HG03103 (cell line): ENCODE data around the gene MOV10L1.

Experiments used
- ATAC-seq: cut with Tn5 transposase; IDR thresholded peaks from one replicate; pipeline ENCODE4 v1.9.1; 2021; ENCODE audit warnings: low read depth; ENCODE audit not compliant: unreplicated experiment

The MOV10L1 gene

DNA sequence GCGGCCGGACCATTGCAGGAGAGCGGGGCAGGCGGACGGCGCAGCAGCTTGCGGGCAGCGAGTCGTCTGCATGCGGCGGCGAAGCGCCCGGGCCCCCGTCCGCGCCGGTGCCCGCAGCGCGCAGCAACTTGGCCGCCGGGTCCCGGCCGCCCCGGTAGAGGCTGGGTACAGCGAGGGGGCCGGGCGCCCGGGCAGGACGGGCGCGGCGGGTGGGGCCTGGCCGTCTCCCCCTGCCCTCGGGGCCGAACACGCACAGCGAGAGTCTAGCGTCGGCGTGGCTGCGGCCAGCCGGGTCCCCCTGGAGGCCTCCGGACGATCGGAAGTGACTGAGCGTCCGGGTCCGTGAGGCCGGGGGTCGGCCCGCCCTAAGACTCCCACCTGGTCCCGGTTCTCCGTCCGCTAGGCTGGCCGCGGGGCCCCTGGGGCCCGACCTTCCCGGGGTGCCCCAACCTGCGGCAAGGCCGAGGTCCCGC, 95.1 kb downstream of the MOV10L1 start:
- ATAC-seq, result no peak

DNA sequence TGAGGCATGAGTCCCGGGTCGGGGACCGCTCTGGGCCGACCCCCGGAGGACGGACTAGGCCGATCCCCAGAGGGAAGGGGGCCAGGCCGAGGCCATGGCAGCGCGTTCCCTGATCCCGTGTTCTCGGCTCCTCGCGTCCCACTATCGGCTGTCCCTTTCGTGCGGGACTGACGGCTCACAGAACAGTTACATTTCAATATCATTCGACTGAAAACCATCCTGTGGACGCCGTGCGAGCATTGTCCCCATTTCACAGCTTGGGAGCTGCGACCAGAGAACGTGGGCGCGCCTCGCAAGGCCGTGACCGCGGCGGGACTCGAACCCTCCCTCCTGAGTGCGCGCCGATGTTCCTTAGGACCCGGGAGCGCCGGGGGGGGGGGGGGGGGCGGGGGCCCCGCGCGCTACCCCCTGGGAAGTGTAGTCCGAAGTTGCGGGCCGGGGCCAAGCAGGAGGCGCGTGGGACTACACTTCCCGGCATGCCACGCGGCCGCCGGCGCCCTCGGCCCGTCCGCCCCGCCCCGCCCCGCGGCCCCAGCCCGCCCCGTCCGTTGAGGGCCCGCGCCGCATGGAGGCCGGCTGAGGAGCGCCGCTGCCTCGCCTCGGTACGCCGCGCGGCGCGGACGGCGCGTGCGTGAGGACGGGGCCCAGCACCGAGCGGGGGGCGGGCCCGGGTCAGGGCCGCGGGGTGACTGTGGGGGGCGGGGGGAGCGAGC, 95.7 kb downstream of the MOV10L1 start, which contains the start of gene TRABD:
TRABD (plus strand) TSS at position 539 of the 713 bp plus-strand sequence. CDS start 7,148 bp downstream, outside the sequence.
- ATAC-seq, result peak; percentile 39

DNA sequence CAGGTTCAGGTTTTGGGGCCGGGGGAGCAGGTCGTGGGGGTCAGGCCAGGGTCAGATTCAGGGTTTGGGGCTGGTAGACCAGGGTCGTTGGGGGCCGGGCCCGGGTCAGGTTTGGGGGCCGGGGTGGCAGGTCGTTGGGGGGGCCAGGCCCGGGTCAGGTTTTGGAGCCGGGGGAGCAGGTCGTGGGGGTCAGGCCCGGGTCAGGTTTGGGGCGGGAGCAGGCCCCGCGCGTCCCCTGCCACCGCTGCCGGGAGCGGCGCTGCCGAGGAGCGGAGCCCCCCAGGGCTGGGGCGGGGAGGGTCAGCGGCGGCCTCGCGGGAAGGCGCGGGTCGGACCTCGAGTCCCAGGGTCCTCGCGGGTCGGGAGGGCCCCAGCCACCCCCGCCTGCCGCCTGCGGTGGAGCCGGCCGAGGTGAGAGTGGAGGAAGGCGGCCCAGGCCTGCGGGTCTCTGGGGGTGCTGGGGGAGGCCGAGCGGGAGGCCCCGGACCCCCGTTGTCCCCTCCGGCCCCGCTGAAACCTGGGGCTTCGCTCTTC, 96.4 kb downstream of the MOV10L1 start:
- ATAC-seq, result no peak

DNA sequence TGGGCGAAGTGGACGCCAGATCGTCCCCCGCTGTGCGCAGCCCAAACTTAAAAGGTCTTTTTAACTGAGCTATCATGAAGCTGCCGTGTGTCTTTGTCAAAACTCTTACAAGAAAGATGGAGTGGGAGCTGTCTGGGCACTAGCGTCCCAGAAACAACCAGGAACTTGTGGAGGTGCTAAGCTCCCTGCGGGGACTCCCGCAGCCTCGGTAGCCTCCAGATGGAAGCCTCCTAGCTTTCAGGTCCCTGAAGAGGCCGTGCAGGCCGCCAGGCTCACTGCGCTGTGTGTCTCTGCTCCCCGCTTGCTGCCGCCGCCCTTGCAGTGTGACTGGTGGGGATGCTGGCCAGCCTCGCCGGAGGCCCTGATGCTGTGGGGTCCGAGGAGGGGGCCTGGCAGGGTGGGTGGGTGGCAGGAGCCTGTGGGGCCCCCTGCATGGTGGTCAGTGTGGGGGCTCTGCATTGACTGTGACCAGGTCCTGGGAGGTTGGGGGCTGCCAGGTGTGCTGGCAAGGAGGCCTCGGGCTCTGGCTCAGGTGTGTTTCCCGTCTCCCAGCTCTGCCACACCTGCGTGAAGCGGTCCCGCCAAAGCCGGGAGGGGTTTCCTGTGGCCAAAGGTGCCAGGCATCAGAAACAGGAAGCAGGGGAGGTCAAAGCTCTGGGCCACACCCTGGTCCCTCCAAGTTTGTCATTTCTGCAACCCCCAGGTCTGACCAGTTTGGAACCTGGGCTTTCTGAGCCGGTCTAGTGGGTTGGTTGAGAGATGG, 97.1 kb downstream of the MOV10L1 start:
- no peak for ATAC-seq

DNA sequence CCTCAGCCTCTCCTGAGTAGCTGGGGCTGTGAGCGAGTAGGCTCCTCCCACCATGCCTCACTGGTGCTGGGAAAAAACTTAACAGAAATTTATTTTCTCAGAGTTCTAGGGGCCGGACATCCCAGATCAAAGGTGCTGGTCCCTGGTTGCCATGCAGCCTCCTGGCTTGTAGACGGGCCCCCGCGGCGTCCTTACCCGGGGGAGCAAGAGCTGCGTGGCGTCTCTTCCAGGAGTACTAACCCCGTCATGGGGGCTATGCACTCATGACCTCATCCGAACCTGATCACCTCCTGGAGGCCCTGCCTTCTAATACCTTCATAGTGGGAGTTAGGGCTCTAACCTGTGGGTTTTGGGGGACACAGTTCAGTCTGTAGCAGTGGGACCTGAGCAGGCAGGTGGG, 98.5 kb downstream of the MOV10L1 start:
- no peak for ATAC-seq

DNA sequence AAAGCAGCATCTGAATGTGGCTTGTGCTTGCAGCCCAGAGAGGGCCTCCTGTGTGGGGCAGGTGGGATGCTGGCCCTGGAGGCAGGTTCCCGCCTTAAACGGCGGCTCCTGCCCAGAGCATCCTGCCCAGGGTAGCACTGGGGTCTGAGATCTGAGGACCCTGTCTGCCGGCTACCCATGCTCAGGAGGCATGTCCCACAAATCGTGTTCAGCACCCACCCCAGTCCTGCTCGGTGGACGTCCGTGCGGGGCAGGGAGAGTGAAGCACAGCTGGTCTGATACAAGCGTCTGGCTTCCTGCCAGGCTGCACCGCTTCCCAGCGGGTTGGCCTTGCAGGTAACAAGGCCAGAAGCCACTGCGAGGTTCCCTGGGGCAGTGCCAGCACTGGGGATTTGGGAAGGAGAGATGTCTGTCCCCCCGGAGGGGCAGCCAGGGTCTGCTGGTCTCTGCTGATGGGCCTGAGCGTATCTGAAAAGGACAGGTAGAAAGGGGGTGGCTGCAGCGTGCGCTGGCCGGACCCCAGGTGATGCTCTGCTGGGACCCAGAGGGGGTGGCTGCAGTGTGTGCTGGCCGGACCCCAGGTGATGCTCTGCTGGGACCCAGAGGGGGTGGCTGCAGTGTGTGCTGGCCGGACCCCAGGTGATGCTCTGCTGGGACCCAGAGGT, 99.5 kb downstream of the MOV10L1 start:
- no peak for ATAC-seq

DNA sequence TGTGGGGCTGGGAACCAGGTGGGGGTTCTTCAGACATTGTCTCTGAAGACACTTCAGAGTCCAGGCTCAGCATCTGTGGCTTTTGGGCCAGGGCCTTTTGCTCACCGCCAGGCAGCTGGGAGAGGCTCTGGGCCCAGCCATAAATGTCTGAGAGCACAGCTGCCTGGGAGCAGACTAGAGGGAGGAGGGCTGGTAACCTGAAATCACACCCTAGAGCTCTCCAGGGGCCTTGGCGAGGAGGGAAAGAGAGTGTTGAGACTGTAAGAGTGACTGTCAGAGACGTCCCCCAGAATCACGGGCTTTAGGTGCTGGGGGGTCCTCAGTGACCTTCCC, 100.0 kb downstream of the MOV10L1 start:
- no peak for ATAC-seq

DNA sequence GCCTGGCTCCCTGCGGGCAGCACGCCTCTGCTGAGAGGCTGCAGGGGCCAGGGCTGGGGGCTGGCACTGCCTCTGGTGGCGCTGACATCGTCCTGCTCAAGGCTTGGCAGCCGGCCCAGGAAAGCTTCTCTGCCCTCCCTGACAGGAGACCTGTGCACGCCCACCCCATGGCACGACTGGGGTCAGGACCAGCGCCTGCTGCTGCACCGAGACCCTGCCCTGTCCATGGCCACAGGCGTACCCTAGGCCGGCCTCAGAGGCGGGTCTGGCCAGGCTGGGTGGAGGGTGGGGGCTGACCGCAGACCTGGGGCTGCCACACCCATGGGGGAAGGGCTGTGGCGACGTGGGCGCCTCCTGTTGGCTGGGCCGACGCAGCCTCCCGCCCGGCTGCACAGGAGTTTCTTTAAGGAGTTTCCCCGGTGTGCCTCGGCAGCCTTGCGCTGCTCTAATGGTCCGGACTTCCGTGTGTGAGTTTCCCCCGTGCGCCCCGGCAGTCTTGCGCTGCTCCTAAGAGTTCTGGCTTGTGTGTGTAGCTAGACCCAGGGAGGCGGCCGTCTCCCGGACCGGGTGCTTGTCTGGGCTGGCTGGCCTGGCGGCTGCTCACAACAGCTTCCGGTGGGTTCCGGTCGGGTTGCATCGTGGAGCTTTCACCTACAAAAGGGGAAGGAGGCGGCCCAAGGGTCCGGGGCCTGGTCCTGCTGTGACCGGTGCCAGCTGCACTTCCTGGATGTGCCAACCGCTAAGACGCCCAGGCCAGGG, 100.6 kb downstream of the MOV10L1 start:
- no peak for ATAC-seq

DNA sequence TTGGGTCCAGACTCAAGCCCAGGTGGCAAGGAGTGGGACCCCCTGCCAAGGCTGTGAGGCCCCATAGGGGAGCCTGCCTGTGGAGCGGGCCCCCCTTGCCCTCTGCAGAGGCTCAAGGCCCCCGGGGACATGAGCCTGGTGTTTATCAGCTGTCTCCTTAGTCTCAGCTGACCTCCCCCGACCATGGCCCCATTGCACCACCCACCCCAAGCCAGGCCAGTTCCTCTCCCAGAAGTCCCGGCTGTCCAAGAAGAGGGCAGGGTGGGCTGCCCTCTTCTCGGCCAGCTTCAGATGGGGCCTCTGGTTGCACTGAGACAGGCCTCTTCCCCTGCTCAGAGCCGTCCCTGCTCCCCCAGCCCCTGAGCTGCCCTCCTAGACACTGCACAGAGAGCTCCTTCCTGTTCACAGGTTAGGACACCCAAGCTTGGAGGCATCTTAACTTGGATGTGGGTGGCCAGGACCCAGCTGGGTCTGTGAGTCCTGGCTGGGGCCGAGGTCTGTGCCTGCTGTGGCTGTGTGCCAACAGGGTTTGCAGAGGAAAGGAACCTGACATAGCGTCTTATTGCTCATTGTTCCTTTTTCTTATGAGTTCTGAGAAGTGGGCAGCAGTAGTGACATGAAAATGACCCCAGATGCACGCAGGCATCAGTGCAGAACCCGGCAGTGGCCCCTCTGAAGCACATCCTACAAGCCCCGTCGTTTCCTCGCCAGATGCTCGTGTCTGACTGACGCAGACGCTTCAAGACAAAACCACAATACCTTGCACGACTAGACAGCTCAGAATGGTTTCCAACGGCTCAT, 101.3 kb downstream of the MOV10L1 start:
- no peak for ATAC-seq

DNA sequence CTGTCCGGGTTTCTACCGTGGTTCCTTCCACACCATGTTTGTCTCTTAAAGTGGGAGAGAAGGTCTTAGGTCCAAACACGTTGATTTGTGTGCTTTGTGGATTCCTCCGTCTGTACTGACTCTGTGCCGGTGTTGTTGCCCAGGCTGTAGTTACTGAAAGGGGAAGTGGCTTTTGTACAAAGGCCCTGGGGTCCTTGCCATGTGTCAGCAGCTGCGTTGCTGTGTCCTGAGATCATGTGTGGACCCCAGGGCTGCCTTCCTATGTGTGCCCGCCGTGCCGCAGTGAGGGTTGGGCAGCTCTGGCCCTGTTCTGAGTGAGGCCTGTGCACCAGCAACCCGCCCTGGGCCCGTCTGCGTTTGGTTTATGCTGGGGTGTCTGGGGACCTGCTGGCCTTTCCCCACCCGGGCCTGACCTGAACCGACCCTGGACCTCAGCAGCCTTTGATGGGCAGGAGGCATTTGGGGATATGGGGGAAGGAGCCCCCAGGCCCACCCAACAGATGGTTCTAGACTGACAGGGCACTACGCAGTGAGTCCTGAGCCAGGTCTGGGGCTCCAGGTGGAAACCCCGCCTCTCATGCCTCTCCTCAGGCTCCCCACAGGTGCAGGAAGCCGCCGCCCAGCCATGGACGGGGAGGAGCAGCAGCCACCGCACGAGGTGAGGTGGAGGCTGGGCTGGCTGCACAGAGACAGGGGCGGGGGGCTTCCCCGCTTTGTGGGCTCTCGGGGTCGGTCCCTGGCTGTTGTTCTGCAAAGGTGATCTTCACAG, 102.8 kb downstream of the MOV10L1 start:
- ATAC-seq, result no peak

DNA sequence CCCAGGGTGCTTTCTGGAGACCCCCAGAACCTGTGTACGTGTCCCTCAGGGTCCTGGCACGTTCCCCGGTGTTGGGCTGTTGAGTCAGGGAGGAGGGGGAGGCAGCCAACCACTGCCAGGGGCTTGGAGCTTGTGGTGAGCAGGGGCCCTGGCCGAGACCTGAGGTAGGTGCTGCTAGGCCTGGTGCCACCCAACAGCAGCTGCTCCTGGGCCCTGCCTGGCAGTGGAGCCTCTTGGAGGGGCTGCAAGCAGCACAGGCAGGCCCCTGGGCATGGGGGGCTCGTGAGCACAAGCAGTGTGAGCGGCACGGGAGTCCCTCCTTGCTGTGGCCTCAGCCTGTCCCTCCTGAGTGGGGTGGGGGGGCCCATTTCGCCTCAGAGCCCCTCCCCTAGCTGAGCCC, 103.8 kb downstream of the MOV10L1 start:
- ATAC-seq, result no peak

DNA sequence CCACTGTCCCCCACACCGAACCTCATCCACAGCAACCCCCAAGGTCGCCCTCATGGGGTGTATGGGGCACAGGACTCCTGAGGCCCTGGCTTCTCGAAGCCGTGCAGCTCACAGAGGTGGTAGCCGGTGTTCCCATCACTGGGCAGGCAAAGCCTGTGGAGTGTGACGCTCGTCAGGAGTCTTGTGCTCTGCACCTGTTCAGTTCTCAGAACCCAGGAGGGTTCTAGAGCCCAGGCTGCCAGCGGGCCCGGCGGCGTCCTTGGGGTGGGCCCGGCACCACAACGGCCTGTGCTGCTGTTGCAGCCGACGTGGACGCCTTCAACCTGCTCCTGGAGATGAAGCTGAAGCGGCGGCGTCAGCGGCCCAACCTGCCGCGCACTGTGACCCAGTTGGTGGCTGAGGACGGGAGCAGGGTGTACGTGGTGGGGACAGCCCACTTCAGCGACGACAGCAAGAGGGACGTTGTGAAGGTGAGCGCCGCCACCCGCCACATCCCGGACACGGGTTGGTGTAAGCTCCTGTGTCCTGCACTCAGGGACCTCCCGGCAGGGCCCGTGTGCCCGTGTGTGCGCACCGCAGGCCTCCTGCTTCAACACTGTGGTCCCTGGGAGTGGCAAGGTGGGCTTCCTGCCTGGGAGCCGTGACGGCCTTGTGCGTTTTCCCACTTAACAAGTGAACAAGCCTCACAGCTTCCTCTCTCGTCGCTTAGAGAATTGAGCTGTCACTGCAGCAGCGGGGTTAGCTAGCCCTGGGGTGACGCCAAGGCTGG, 104.4 kb downstream of the MOV10L1 start:
- no peak for ATAC-seq

DNA sequence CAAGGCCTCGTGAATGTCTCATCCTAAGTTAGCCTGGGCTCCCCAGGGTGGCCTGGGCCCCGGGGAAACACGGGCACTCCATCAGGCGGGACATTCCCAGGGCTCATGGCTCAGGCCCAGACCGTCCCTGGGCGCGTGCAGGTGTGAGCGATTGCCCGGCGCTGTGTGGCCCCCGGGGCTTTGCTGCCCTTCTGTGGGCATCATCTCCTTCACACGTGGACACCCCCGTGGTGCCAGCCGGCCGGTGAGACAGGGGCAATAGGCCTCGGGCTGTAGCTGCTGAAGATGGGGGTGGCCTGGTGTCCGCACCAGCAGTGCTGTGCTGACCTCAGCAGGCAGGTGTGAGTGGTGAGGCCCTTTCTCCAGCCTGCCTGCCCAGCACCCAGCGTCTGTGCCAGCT, 106.5 kb downstream of the MOV10L1 start:
- no peak for ATAC-seq

DNA sequence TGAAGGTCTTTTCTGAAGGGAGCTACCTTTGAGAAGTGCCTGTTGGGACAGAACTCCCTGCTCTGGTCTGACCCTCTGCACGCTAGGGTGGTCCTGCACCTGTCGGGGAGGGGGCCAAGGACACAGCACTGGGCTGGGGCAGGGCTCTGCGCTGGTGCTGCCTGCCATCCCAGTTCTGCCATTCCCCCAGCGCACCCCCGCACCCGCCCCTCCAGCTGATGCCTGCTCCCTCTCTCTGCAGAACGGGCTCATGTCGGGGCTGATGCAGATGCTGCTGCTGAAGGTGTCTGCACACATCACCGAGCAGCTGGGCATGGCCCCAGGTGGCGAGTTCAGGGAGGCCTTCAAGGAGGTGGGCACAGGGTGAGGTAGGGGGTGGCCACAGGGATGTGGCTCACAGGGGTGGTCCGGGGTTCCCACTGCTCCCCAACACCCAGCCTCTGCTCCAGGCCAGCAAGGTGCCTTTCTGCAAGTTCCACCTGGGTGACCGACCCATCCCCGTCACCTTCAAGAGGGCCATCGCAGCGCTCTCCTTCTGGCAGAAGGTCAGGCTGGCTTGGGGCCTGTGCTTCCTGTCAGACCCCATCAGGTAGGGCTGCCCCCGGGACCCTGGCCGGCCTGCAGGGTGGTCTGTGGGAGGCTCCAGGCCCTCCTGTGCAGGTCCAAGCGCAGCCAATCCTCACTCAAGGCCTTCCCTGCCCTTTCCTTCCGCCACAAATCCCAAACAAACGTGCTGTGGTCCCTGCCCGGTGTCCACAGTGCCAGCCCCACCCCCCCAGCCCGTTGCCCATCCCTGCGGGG, 107.4 kb downstream of the MOV10L1 start:
- no peak for ATAC-seq

DNA sequence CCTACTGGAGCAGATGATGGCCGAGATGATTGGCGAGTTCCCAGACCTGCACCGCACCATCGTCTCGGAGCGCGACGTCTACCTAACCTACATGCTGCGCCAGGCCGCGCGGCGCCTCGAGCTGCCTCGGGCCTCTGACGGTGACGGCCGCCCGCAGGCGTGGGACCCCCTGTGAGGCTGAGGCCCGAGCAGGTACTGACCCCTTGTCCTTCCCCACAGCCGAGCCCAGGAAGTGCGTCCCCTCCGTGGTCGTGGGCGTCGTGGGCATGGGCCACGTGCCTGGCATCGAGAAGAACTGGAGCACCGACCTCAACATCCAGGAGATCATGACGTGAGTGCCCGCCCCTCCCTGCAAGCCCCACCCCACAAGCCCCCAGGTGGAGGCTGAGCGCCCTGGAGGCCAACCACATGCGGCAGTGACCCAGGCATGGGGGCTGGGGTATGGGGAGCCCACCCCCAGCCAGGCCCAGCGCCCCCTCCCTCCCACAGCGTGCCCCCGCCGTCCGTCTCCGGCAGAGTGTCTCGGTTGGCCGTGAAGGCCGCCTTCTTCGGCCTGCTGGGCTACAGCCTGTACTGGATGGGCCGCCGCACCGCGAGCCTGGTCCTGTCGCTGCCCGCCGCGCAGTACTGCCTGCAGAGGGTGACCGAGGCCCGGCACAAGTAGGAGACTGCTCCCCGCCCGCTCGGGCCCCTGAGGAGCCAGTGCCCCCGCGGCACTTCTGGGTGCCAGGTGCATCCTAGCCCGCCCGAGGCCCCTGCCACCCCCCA, 108.2 kb downstream of the MOV10L1 start:
- no peak for ATAC-seq

DNA sequence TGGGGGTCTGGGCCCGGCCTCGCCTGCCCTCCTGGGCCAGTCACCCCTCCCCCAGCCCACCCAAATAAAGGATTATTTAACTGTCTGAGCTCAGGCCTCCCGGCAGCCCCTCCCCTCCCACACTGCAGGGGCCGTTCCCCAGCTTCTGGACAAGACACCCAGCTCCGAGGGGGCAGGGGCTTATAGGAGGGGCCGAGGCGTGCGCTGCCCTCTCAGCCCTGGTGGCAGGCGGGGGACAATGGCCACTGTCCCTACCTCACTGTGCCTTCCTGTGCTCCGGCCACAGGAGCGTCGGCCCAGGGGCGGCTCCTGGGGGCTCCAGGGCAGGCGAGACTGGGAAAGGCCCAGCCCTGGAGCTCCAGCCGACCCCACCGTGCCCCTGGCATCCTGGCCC, 108.8 kb downstream of the MOV10L1 start:
- ATAC-seq, result no peak

DNA sequence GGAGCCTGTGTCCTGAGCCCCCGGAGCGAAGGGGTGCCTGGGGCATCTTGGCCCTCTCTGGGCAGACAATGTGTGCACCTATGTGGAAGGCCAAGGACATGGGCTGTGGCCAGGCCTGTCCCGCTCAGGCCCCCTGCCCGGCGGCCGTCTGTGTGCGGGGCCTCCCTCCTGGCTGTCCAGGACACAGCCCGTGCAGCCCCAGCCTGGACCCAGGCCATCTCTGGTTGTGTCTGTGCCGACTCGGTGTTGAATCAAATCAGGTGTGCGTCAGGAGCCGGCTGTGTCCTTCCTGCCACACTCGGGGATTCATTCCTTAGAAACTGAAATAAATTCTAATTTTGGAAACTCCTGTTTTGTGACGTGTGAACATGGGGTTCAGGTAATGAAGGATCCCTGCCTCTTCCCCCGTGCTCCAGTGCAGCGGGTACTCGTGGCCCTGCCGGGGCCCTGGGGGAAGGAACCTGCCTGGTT, 109.5 kb downstream of the MOV10L1 start:
- ATAC-seq, result no peak
